Stimulated activated naive CD4-positive, alpha-beta T cell (primary cell): ENCODE data around the gene TMEM151A.

ENCODE experiments used
- DNase-seq, 6 experiments: peaks; one replicate each; lab custom pipeline; 2025; lab: John Stamatoyannopoulos, UW

Gene TMEM151A

DNA sequence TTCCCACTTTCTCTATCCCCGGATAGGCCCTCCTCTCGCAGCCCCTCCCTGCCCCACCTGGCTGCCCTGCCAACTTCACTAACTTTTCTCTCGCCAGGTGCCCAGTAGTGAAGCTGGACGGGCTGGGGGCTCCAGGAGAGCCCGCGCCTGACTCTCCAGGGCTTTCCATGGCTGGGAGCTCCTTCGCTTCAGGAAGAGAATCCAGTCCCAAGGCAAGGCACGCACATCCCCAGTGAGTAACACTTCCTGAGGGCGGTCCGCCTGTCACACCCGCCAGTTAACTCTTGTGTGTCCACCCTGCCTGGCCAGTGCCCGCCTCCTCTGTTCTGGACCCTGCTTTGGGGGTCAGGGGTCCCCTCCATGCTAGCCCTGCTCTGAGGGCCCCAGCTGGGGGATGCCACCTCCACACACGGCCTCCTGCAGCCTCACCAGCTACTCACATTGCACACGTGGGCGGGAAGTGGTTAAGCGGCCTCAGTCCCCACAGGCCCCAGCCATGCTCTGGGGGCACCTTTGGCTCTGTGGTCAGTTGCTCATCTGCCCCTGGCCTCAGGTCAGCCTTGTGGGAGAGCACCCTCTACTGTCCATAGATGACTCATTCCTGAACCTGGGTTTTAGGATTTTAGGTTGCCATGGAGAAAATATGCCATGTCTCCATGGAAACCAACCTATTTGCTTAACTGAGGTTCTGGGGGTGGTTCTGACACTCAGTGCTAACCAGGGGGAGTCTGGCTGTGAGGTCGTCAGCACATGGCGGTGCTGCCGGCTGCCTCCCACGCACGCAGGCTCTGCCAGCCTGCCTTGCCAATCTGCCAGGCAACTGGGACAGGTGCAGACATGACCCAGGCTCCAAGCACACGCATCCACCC, 44.8 kb downstream of the TMEM151A start, which contains the start of gene RIN1:
TSS of gene RIN1 (minus strand) at position 201 of the 869 bp plus-strand sequence. CDS start at position 169, 32 bp downstream.
- peak in 1 of 6 experiments; percentile 24 for DNase-seq

DNA sequence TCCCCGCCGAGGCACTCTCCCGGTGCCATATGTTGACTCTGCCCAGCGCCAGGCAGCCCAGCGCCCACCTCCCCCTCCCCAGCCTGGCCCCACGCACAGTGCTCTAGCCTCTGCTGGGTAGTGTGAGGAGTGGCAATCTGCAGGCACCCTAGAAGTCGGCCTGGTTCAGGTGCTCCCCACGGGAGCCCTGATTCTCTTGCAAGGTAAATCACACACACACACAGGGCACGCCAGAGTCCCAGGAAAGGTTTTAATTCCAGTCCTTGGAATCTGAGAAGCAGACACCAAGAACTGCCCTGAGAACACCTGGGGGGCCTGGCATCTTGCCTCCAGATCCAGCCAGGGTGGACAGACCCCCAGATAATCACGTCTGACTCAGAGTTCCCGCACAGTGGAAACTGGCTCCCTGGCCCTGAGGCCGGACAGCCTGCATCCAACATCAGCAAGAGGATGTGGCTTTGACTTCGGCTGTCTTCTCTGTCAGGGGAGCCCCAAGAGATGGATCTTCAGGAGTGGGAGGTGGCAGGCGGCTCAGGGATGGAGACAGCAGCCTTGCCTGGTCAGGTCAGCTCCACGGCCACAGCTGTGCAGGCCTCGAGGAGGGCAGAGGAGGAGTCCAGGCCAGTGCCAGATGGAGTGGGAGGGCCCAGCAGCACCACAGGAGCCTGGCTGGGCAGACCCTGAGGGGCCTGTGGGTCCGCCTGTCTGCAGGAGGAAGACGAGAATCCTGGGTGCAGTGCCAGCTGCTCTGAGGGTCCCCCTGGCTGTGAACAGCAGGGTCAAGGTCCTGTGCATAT, 45.6 kb downstream of the TMEM151A start:
- no peak for DNase-seq

DNA sequence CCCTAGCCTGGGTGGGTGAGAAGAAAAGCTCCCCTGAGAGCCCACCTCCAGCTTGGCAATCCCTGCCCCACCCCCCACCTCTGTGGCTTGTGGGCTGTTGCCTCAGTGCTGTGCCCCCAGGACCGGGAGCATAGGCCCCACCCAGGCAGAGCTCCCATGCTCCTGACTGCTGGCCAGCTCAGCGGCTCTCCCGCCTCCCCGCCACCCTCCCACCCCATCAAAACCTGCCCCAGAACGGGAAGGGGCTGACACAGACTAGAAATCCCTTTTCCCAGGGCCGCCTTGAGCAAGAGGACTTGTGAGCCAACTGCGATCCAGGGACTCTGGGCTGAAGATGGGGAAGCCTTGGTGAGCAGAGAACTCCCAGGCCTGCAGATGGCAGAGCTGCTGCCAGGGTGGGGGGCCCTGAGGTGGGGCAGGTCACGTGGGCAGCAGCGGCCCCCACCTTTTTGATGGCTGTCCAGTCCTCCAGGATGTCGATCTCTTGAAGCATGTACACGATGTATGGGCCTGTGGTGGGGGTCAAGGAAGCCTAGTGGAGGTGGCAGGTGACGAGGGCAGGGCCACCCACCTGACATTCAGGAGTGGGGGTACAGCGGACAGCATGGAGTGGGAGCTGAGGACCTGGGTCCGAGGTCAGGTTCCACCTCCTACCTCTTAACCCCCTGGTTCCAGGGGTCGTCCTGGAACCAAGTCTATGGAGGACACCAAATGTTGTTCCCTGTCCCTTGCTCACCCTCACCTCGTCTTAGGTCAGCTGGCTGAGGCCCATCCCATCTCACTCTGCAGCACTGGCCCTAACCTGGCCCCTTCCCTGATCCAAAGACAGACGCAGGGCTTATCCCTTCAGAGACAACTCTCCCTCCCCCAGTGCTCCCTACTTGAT, 46.8 kb downstream of the TMEM151A start:
- DNase-seq, result no peak

DNA sequence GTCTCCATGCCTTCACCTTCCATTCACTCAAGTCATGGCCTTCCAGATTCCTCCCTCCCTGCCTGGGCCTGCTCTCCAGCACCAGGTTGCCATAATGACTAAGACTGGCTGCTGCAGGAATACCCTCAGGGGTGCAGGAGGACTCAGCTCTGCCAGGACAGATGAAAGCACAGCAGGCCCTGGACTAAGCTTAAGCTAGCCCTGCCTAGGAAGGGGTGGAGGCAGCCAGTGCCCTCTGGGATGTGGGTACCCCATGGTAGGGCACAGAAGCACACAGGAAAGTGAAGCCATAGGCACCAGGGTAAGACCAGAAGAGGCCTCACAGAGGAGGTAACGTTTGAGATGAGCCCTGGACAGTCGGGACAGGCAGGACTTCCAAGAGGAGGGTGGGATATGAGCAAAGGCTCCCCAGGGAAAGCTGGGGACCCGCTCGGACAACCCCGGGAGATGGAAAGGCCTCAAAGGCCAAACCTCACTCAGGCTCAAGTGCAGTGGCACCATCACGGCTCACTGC, 47.5 kb downstream of the TMEM151A start:
- DNase-seq, result no peak

- no peak for DNase-seq
Observed at GRCh38 chr11:66339686-66340483, 48.2 kb downstream of the TMEM151A start.

DNA sequence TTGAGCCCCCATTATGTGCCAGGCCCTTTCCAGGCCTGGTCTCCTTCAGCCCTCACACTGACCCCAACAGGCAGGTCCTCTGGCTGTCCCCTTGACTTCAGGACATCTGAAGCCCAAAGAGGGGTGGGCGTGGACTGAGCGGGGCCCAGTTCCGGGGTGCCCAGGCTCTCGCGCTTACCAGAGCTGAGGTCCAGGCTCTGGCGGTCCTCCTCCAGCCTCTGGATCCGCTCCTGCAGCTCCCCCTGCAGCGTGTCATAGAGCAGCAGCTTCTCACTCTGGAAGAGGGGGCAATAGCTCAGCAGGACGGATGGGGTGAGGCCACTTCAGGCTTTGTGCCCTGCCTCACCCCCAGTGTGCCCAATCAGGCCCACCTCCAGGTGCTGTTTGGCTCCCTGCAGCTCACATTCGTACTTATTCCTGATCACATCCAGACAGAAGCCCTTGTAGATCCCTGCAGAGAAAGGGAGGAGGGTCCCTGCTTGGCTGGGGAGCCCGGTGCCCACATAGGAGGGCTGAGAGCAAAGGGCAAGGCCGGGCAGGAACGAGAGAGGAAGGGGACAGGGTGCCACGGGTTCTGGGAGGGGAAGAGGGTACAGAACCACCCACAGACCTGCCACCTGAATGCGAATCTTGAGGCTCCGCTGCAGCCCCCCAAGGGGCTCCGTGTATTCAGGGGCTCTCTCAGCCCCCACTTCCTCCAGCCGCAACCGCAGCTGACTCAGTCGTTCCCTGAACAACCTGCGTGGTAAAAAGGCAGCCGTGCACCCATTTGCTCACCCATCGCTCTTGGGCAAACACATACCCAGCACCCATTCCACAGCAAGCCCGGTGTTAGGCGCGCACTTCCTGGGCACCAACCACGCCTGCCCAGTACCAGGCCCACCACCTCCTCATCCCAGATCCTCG, 49.2 kb downstream of the TMEM151A start:
- no peak for DNase-seq

DNA sequence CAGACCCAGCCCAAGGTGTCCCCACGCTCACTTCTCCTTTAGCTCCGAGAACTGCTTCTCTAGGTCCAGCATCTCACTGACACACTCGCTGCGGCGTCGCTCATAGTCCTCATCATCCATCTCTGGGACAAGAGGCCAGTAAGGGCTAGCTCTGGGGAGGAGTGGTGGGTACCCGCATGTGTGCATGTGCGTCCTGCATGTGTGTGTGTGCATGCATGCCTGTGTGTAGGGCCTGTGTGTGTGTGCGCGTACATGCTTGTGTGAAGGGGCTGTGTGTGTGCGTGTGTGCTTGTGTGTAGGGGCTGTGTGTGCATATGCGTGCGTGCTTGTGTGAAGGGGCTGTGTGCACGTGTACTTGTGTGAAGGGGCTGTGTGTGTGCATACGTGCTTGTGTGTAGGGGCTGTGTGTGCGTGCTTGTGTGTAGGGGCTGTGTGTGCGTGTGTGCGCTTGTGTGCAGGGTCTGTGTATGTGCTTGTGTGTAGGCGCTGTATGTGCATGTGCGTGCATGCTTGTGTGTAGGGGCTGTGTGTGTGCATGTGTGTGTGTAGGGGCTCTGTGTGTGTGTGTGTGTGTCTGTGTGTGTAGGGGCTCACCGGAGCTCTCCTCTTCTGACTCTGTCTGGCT, 49.9 kb downstream of the TMEM151A start:
- no peak for DNase-seq

GRCh38 chr11:66343176-66343575, 51.5 kb downstream of the TMEM151A start:
- DNase-seq, result no peak

GRCh38 chr11:66344550-66345315, 53.0 kb downstream of the TMEM151A start, which contains the start of gene BRMS1:
TSS of gene BRMS1 (minus strand) at chr11:66345104. CDS start at chr11:66342234, 2,870 bp downstream.
- DNase-seq, result peak; percentile 90 to 95 (median 92)

DNA sequence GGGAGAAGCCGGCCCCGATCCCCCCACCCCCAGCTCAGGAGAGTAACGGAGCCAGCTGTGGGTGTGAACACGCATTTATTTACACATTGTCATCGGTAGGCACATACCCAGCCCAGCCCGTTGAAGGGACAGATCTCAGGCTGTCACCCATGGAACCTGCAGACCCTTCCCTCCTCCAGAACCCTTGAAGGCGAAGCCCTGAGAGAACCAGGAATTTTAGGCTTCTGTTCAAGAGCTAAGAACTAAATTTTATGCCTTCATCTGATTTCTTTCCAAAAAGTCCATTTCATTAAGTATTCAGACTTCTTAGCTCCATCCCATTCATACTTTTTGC, 53.6 kb downstream of the TMEM151A start:
- DNase-seq, result no peak
